Vagina (tissue), 2 donors: ENCODE results near the gene TBCEL.

Experiments used
- CTCF ChIP-seq, 3 experiments: fragments of 450-650 bp in 2 of 3; fragments of 200-600 bp in 1 of 3; sonication (generic) in 1 of 3; IDR thresholded peaks; one replicate each; pipeline ENCODE4 v1.5.1; 2017 to 2019; ENCODE audit warnings: antibody characterized with exemption in 3 of 3, mild to moderate bottlenecking in 2 of 3, moderate library complexity in 2 of 3
- POLR2A ChIP-seq, 2 donors: fragments of 450-650 bp; IDR thresholded peaks; one replicate each; pipeline ENCODE4 v1.6.1; 2017; ENCODE audit warnings: antibody characterized with exemption in 2 of 2, mild to moderate bottlenecking in 2 of 2, moderate library complexity in 2 of 2
- POLR2AphosphoS5 ChIP-seq, 2 donors: sonication (generic); formaldehyde crosslinking; IDR thresholded peaks; one replicate each; pipeline ENCODE4 v1.9.0; 2017; ENCODE audit warnings: antibody characterized with exemption in 2 of 2, mild to moderate bottlenecking in 2 of 2, low read depth in 1 of 2; ENCODE audit not compliant: insufficient read depth in 1 of 2

GRCh38 chr11:121109916-121110586 is 86.1 kb downstream of the TBCEL start:
- TF ChIP-seq CTCF (IDR thresholded peaks at IDR 0.05) (no peak), POLR2AphosphoS5 (IDR thresholded peaks at IDR 0.05; ENCODE audit: insufficient read depth in 1 of 2, low read depth in 1 of 2) (no peak), POLR2A (IDR thresholded peaks at IDR 0.05) (no peak)
